ENCODE results near the gene CFAP299.
"Not testable (repeated sequence)": the region's sequence is repeated elsewhere in the genome, so short reads cannot be mapped to it uniquely, and the experiment has no call there.

The CFAP299 gene

GRCh38 chr4:80311130-80311529, 24.4 kb upstream of the CFAP299 start:
- Histone ChIP-seq H3K27me3 (ENCODE audit: insufficient read depth, insufficient read length) (no peaks in the 10 kb centered on the region), H3K36me3 (ENCODE audit: insufficient read depth, insufficient read length, low read length) (no peaks in the 10 kb centered on the region), H3K9me3 (ENCODE audit: insufficient read depth, low read length) (no peaks in the 10 kb centered on the region), H3K9ac (ENCODE audit: insufficient read length, low read depth) (no peak overlapping the region), H3K4me1 (ENCODE audit: insufficient read depth, insufficient read length) (no peaks in the 10 kb centered on the region), H3K4me3 (ENCODE audit: insufficient read length, low read depth) (no peak overlapping the region)
- DNase-seq (ENCODE audit: low read depth, low spot score), result no peak
- no peak for TF ChIP-seq ZNF274 (IDR thresholded peaks at IDR 0.05; ENCODE audit: low read depth, low read length)
- TF ChIP-seq SUZ12 (IDR thresholded peaks at IDR 0.05; ENCODE audit: extremely low read depth, insufficient read depth, insufficient read length), result no peak
- TF ChIP-seq YY1 (IDR thresholded peaks at IDR 0.05; ENCODE audit: insufficient read depth, insufficient read length), result no peak

- no peak for DNase-seq (ENCODE audit: low read depth, low spot score)
- Histone ChIP-seq H3K36me3 (ENCODE audit: insufficient read depth, insufficient read length, low read length) (no peaks in the 10 kb centered on the region), H3K9me3 (ENCODE audit: insufficient read depth, low read length) (no peaks in the 10 kb centered on the region), H3K27me3 (ENCODE audit: insufficient read depth, insufficient read length) (no peaks in the 10 kb centered on the region), H3K9ac (ENCODE audit: insufficient read length, low read depth) (no peak overlapping the region), H3K4me1 (ENCODE audit: insufficient read depth, insufficient read length) (no peaks in the 10 kb centered on the region), H3K4me3 (ENCODE audit: insufficient read length, low read depth) (no peak overlapping the region)
- TF ChIP-seq ZNF274 (IDR thresholded peaks at IDR 0.05; ENCODE audit: low read depth, low read length), result no peak
- no peak for TF ChIP-seq SUZ12 (IDR thresholded peaks at IDR 0.05; ENCODE audit: extremely low read depth, insufficient read depth, insufficient read length)
- TF ChIP-seq YY1 (IDR thresholded peaks at IDR 0.05; ENCODE audit: insufficient read depth, insufficient read length), result no peak
Observed at GRCh38 chr4:80312124-80312523, 23.4 kb upstream of the CFAP299 start.

- no peaks in the 10 kb centered on the region for H3K36me3 ChIP-seq (ENCODE audit: insufficient read depth, insufficient read length, low read length)
- H3K9ac ChIP-seq (ENCODE audit: insufficient read length, low read depth), result no peak overlapping the region
- no peak overlapping the region for H3K4me3 ChIP-seq (ENCODE audit: insufficient read length, low read depth)
- TF ChIP-seq YY1 (IDR thresholded peaks at IDR 0.05; ENCODE audit: insufficient read depth, insufficient read length), result no peak
- TF ChIP-seq ZNF274 (IDR thresholded peaks at IDR 0.05; ENCODE audit: low read depth, low read length), result no peak
- TF ChIP-seq SUZ12 (IDR thresholded peaks at IDR 0.05; ENCODE audit: extremely low read depth, insufficient read depth, insufficient read length), result no peak
- DNase-seq (ENCODE audit: low read depth, low spot score), result no peak
- no peaks in the 10 kb centered on the region for H3K27me3 ChIP-seq (ENCODE audit: insufficient read depth, insufficient read length)
- H3K9me3 ChIP-seq (ENCODE audit: insufficient read depth, low read length), result no peaks in the 10 kb centered on the region
- no peaks in the 10 kb centered on the region for H3K4me1 ChIP-seq (ENCODE audit: insufficient read depth, insufficient read length)
Observed at GRCh38 chr4:80313627-80314026, 21.9 kb upstream of the CFAP299 start.

- not testable (repeated sequence) for H3K4me3 ChIP-seq (ENCODE audit: insufficient read length, low read depth); H3K4me1 ChIP-seq (ENCODE audit: insufficient read depth, insufficient read length); H3K36me3 ChIP-seq (ENCODE audit: insufficient read depth, insufficient read length, low read length); H3K9me3 ChIP-seq (ENCODE audit: insufficient read depth, low read length); DNase-seq (ENCODE audit: low read depth, low spot score); H3K27me3 ChIP-seq (ENCODE audit: insufficient read depth, insufficient read length); H3K9ac ChIP-seq (ENCODE audit: insufficient read length, low read depth)
Observed at GRCh38 chr4:80315848-80316247, 19.7 kb upstream of the CFAP299 start.

GRCh38 chr4:80321341-80321740, 14.2 kb upstream of the CFAP299 start:
- Histone ChIP-seq H3K4me3 (ENCODE audit: insufficient read length, low read depth) (no peak overlapping the region), H3K4me1 (ENCODE audit: insufficient read depth, insufficient read length) (no peaks in the 10 kb centered on the region)

GRCh38 chr4:80321776-80322175, 13.8 kb upstream of the CFAP299 start:
- Histone ChIP-seq H3K4me1 (ENCODE audit: insufficient read depth, insufficient read length) (no peaks in the 10 kb centered on the region), H3K27me3 (ENCODE audit: insufficient read depth, insufficient read length) (no peaks in the 10 kb centered on the region), H3K4me3 (ENCODE audit: insufficient read length, low read depth) (no peak overlapping the region), H3K9me3 (ENCODE audit: insufficient read depth, low read length) (no peaks in the 10 kb centered on the region), H3K36me3 (ENCODE audit: insufficient read depth, insufficient read length, low read length) (no peaks in the 10 kb centered on the region), H3K9ac (ENCODE audit: insufficient read length, low read depth) (no peak overlapping the region)
- DNase-seq (ENCODE audit: low read depth, low spot score), result no peak
- no peak for TF ChIP-seq SUZ12 (IDR thresholded peaks at IDR 0.05; ENCODE audit: extremely low read depth, insufficient read depth, insufficient read length)
- TF ChIP-seq ZNF274 (IDR thresholded peaks at IDR 0.05; ENCODE audit: low read depth, low read length), result no peak
- no peak for TF ChIP-seq YY1 (IDR thresholded peaks at IDR 0.05; ENCODE audit: insufficient read depth, insufficient read length)

More at GRCh38 chr4:80321341-80321740, 14.2 kb upstream of the CFAP299 start:
- TF ChIP-seq ZNF274 (IDR thresholded peaks at IDR 0.05; ENCODE audit: low read depth, low read length) (no peak), SUZ12 (IDR thresholded peaks at IDR 0.05; ENCODE audit: extremely low read depth, insufficient read depth, insufficient read length) (no peak), YY1 (IDR thresholded peaks at IDR 0.05; ENCODE audit: insufficient read depth, insufficient read length) (no peak)
- no peak for DNase-seq (ENCODE audit: low read depth, low spot score)
- Histone ChIP-seq H3K9ac (ENCODE audit: insufficient read length, low read depth) (no peak overlapping the region), H3K9me3 (ENCODE audit: insufficient read depth, low read length) (no peaks in the 10 kb centered on the region), H3K27me3 (ENCODE audit: insufficient read depth, insufficient read length) (no peaks in the 10 kb centered on the region), H3K36me3 (ENCODE audit: insufficient read depth, insufficient read length, low read length) (no peaks in the 10 kb centered on the region)

- no peaks in the 10 kb centered on the region for H3K4me1 ChIP-seq (ENCODE audit: insufficient read depth, insufficient read length)
- no peak for DNase-seq (ENCODE audit: low read depth, low spot score)
- H3K9me3 ChIP-seq (ENCODE audit: insufficient read depth, low read length), result no peaks in the 10 kb centered on the region
- no peaks in the 10 kb centered on the region for H3K36me3 ChIP-seq (ENCODE audit: insufficient read depth, insufficient read length, low read length)
- no peak overlapping the region for H3K9ac ChIP-seq (ENCODE audit: insufficient read length, low read depth)
- no peak overlapping the region for H3K4me3 ChIP-seq (ENCODE audit: insufficient read length, low read depth)
- TF ChIP-seq SUZ12 (IDR thresholded peaks at IDR 0.05; ENCODE audit: extremely low read depth, insufficient read depth, insufficient read length) (no peak), ZNF274 (IDR thresholded peaks at IDR 0.05; ENCODE audit: low read depth, low read length) (no peak), YY1 (IDR thresholded peaks at IDR 0.05; ENCODE audit: insufficient read depth, insufficient read length) (no peak)
- H3K27me3 ChIP-seq (ENCODE audit: insufficient read depth, insufficient read length), result no peaks in the 10 kb centered on the region
Observed at GRCh38 chr4:80322716-80323115, 12.8 kb upstream of the CFAP299 start.

GRCh38 chr4:80324171-80324570, 11.4 kb upstream of the CFAP299 start:
- no peaks in the 10 kb centered on the region for H3K36me3 ChIP-seq (ENCODE audit: insufficient read depth, insufficient read length, low read length)
- H3K9me3 ChIP-seq (ENCODE audit: insufficient read depth, low read length), result no peaks in the 10 kb centered on the region
- H3K9ac ChIP-seq (ENCODE audit: insufficient read length, low read depth), result no peak overlapping the region
- DNase-seq (ENCODE audit: low read depth, low spot score), result no peak
- H3K4me1 ChIP-seq (ENCODE audit: insufficient read depth, insufficient read length), result no peaks in the 10 kb centered on the region
- H3K4me3 ChIP-seq (ENCODE audit: insufficient read length, low read depth), result no peak overlapping the region
- TF ChIP-seq ZNF274 (IDR thresholded peaks at IDR 0.05; ENCODE audit: low read depth, low read length) (no peak), SUZ12 (IDR thresholded peaks at IDR 0.05; ENCODE audit: extremely low read depth, insufficient read depth, insufficient read length) (no peak), YY1 (IDR thresholded peaks at IDR 0.05; ENCODE audit: insufficient read depth, insufficient read length) (no peak)
- no peaks in the 10 kb centered on the region for H3K27me3 ChIP-seq (ENCODE audit: insufficient read depth, insufficient read length)
